ENCODE measurements around the gene FOXD1.
"Not testable (repeated sequence)": the region's sequence is repeated elsewhere in the genome, so short reads cannot be mapped to it uniquely, and the experiment has no call there.

FOXD1 gene

GRCh38 chr5:73417303-73418034 is 31.1 kb downstream of the FOXD1 start:
- no peak for DNase-seq (ENCODE audit: low read depth)

DNA sequence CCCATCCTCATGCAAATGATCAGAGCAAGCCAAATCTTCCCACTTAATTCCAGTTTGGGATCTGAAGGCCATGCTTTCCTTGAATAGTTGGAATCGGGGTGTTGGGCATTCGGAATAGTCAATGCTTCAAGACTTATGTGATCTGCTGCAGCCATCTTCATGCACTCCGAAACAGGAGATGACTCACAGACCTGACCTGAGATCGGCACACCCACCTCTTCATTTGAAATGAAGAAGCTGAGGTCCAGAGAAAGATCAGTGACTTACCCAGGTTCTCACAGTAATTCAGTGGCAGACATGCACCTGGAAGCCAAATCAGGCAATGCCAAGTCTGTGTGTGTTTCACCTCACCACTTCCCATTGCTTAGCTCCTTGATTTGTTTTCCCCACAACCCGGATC is 33.0 kb downstream of the FOXD1 start:
- no peak for DNase-seq (ENCODE audit: low read depth)

GRCh38 chr5:73415171-73415570 is 33.4 kb downstream of the FOXD1 start:
- no peak for DNase-seq (ENCODE audit: low read depth)

GRCh38 chr5:73412597-73412988 is 36.0 kb downstream of the FOXD1 start:
- no peak for DNase-seq (ENCODE audit: low read depth)

- no peak for DNase-seq (ENCODE audit: low read depth)
Observed at GRCh38 chr5:73411936-73412596, 36.5 kb downstream of the FOXD1 start.

DNA sequence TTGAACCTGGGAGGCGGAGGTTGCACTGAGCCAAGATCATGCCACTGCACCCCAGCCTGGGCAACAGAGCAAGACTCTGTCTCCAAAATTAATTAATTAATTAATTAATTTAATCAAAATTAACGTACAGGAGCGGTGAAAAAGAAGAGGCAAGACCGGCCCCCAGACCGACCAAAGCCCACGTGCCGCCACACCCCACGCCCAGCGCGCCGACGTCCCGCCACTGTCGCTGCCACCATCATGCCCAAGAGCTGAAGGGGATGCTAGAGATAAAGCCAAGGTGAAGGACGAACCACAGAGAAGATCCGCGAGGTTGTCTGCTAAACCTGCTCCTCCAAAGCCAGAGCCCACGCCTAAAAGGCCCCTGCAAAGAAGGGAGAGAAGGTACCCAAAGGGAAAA is 38.6 kb downstream of the FOXD1 start:
- DNase-seq (ENCODE audit: low read depth) = not testable (repeated sequence)

DNA sequence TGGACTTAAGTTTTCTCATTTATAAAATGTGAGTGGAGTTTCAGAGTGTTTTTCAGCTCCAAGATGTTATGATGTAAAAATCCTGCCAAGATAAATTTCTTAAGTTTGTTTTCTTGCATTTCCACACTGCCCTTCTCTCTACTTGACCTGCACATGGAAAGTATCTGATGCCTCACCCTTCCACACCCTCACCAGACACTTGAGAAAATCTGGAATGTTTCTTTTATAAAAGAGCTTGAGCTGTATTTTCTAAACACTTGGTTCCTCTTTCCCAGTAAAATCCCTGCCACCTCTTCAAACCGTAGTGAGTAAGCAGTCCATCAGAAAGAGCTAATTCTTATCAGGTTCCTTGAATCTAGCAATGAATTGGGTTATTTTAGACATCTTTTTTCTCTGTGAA is 42.9 kb downstream of the FOXD1 start:
- DNase-seq (ENCODE audit: low read depth) = no peak

- DNase-seq (ENCODE audit: low read depth) = no peak
Observed at GRCh38 chr5:73399775-73400174, 48.8 kb downstream of the FOXD1 start.

Data from fibroblast of the conjunctiva (primary cell).